Astrocyte (in vitro differentiated cells and primary cell): ENCODE measurements around the gene STAT1.

Experiments
- EZH2 ChIP-seq: IDR thresholded peaks from 2 replicates; pipeline ENCODE4 v1.6.1; 2012; ENCODE audit warnings: mild to moderate bottlenecking, low read length, inconsistent platforms; ENCODE audit not compliant: insufficient read depth
- TF ChIP-seq, protein P1 (sequence below): IDR thresholded peaks from 2 replicates; pipeline ENCODE4 v1.5.1; 2011; ENCODE audit warnings: low read depth, mild to moderate bottlenecking, inconsistent platforms, low read length, moderate library complexity; ENCODE audit not compliant: insufficient read depth

- TF ChIP-seq, protein P1, sequence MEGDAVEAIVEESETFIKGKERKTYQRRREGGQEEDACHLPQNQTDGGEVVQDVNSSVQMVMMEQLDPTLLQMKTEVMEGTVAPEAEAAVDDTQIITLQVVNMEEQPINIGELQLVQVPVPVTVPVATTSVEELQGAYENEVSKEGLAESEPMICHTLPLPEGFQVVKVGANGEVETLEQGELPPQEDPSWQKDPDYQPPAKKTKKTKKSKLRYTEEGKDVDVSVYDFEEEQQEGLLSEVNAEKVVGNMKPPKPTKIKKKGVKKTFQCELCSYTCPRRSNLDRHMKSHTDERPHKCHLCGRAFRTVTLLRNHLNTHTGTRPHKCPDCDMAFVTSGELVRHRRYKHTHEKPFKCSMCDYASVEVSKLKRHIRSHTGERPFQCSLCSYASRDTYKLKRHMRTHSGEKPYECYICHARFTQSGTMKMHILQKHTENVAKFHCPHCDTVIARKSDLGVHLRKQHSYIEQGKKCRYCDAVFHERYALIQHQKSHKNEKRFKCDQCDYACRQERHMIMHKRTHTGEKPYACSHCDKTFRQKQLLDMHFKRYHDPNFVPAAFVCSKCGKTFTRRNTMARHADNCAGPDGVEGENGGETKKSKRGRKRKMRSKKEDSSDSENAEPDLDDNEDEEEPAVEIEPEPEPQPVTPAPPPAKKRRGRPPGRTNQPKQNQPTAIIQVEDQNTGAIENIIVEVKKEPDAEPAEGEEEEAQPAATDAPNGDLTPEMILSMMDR, result no peak
- no peak for TF ChIP-seq EZH2
Observed at GRCh38 chr2:191037351-191037750, 23.4 kb upstream of the STAT1 start.
